HG02943 (cell line): ENCODE measurements around the gene IMP4.

Source experiments
- ATAC-seq: cut with Tn5 transposase; IDR thresholded peaks from one replicate; pipeline ENCODE4 v1.9.1; 2021; ENCODE audit warnings: mild to moderate bottlenecking, low read depth, moderate library complexity; ENCODE audit not compliant: unreplicated experiment

The IMP4 gene

DNA sequence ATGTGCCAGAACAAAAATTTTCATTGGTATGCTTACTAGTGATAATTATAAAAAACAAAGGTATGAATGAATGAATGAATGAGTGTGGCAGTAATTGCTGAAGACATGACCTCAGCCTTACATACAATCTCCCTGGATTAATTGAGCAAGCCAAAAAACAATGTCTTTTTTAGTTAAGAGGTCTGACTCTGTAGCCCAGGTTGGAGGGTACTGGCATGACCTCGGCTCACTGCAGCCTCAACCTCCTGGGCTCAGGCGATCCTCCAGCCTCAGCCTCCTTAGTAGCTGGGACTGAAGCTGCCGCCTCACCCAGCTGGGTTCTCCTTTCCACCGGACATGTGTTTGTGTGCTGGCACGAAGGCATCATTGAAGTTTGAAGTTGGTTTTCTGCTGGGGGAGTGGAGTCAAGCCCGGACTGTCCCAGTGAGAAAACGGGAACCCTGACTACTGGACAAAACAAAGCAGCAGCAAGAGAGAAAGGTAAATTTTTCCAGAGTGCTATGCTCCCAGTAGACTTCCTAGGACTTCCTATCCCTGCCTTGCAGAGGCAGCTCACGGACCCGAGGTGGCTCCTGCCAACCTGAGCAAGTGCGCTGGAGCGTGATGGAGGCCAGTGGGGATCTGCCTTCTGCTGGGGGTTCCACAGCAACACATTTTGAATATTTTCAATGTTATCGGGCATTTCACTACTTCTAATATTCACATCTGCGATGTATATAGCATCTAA lies 6.4 kb upstream of the IMP4 start:
- no peak for ATAC-seq

DNA sequence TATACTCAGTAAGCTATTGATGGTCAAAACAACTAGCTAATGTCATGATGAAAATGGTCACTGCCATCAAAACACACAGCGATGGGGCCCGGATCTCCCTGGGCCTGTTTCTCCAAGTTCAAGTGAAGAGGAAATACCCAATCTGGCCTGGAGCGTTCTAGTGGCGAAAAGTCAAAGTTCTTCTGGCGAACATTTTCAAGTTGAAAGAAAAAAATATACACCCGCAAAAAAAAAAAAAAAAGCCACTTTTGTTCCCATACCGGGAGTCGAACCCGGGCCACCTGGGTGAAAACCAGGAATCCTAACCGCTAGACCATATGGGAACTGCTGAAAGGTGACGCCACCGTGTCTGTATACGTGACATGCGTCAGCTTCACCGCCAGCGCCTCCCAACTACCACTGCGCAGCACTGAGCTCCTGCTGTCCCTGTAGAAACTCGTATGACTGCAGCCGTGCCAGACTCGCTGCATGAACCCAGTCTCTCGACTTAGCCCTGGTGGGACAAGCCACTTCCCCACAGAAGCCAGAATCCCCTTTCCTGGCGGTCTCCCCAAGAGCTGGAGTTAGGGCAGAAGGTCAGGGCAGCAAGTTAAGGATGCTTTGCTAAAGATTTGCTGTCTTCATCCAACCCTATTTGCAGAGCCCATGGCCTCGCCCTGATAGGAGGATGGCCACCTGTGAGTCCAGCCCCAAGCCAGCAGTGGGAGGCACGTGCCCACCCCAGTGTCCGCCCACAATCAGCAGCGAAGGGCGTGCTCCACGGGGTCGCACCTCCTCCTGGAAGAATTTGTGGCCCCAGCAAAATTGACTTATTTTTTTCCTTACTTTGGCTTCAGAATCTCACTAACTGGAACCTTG lies 5.6 kb upstream of the IMP4 start:
- no peak for ATAC-seq

DNA sequence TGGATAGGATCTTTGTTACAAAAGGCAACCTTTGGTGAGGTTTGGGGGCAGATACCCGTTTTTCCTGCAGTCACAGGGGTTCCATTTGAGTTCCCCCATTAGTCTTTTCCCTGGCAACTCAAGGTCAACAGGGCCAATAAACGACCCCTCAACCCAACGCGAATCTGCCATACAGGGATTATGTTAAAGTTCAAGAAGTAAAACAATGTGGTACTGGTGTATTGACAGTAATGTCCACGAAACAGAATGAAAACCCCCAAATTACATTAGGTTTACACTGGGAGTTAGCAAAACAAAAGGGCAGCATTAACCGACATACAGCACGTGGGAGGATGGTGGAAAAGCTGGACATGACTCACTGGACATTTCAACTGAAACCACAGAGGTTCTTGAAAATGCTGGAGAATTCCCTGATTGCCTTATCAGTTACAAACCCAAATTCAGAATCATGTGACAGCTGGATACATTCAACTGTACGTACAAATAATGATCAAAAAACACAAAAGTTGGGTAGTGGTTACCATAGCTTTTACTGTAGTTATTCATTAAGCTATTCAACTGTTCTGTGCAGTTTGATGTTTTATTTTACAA lies 4.9 kb upstream of the IMP4 start:
- ATAC-seq = no peak

DNA sequence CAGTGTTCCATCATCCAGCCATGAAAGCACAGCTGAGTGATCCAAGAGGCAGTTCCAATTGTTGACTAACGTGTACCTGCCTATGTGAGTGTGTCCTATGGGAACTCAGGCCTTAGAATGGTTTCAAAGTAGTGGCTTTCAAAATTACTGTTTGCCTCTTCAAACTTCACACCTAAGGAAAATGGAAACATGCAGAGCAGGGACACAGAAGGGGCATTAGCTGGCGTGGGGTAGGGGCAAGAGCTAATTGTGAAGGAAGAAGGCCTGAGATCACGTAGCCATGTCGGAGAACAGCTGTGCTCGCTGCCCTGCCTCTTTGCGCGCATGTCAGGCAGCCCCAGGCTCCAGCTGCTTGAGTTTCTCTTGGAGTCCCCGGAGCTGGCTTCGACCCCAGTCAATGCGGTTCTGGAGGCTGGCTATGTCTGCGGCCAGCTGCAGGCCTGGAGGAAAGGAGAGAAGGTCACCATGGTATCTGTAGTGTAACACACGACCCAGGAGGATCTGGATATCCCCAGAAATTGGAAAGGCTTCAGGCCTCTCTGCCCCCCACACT lies 3.8 kb upstream of the IMP4 start:
- no peak for ATAC-seq

DNA sequence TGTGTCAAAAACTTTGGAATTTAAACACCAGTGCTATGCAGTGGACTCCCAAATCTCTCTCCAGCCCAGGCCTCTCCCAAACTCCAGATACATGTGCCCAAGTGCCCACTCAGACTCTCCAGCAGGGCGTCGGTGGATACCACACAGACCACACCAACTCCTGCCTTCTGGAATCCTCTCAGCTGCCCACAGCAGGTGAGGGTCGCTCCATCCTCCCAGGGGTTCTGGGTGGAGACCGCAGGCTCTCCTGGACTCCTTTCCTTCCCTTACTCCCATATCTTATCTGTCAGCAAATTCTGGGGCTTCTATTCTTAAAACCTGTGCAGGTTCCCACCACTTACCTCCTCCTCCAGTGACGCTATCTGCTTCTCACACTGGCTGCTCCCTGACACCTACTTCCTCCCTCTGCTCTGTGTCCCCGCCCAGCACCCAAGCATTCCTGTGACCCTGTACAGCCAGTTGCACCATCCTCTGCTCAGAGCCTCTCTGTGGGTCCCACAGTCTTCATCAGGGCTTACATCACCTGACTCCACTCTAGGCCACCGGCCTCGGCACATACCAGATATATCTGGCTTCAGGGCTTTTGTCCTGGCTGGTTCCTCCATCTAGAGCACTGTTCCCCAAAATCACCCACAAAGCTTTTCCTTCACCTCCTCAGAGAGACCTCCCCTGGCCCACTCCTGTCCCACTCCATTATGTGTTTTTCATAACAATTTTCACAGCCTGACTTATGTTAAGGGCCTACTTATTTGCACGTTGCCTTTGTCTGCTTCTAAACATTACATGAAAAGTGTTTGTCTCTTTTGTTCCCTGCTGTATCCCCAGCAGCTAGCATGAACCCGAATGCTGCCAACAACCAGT lies 2.6 kb upstream of the IMP4 start:
- no peak for ATAC-seq

DNA sequence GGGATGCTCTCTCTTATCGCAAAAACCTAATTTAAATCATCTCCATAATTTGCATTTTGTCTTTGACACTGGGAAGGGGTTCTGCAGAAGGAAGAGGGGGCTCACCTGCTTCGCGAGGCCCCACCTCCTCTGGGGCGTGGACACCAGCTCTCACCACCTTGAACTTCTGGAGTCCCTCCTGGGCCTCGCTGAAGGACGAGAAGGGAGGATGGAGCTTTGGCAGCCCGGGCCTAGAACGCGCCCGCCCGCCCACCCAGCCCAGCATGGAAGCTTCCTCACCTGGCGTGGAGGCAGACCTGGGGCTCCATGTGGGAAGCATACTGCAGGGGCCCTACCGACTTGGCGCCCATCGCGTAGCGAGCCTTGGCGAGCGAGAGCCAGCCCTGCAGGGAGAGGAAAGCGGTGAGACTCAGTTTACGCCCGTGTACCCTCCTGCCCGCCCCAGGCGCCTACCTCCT lies 1.1 kb upstream of the IMP4 start:
- ATAC-seq = peak; percentile 2

DNA sequence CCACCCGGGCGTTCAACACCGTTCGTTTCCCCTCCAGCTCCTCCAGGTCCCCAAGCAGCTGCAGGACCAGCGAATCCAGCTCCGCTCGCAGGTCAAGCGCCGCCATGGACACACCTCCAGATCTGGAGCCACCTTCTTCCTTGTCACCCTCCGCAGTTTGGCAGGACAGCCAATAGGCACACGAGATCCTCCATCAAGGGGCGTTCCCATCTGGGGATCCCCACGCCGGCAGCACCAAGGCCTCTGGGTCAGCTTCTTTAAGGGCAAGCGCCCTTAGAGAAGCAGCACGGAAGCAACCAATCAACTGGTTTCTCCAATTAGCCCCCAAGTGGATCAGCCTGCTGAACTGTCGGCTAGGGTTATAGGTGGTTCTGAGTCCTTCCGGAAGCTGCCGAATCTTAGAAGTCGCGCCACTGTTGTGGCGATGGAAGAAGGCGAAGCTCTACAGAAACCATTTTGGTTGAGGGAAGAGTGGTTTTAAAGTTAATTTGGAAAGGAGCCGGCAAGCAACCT lies 621 bp upstream of the IMP4 start:
- ATAC-seq = peak; percentile 78

DNA sequence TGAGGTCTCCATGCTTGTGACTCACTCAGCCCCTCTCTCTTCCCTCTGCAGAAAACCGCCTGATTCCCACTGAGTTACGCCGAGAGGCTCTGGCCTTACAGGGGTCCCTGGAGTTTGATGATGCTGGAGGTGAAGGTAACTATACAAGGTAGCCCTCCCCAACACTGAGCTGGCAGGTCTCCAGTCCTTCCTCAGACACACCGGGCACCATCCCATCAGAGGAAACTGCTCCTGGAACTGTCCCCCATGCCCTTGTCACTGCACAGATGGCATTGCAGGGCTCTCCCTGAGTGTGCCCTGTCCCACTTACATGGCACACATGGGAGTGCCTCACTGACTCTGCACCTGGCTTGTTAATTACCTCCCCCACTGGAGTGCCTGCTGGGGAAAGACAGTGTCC lies 1.9 kb downstream of the IMP4 start:
- no peak for ATAC-seq

DNA sequence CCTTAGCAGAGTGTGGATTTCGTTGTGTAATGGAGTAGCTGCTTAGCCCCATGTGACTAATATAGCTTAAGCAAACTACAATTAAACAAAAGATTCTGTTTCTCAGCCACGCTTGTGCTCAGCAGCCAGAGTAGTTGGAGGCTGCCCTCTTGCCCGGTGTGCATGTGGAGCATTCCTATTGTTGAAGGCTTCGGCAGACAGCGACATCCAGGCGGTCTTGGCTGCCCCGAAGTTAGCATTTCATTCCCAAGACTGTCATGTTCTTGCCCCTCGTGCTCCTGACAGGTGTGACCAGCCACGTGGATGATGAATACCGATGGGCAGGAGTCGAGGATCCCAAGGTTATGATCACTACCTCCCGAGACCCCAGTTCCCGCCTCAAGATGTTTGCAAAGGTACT lies 2.4 kb downstream of the IMP4 start:
- ATAC-seq = no peak

DNA sequence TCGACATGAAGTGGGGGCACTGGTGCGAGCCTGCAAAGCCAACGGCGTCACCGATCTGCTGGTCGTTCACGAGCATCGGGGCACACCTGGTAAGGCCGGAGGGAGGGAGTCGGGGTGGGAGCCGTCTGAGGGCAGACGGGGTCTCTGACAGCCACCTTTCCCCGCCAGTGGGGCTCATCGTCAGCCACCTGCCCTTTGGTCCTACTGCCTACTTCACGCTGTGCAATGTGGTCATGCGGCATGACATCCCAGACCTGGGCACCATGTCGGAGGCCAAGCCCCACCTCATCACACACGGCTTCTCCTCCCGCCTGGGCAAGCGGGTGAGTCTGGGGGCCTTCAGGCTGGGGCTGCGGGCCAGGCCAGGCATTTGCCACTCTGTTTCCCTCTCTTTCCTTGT lies 2.9 kb downstream of the IMP4 start:
- no peak for ATAC-seq

DNA sequence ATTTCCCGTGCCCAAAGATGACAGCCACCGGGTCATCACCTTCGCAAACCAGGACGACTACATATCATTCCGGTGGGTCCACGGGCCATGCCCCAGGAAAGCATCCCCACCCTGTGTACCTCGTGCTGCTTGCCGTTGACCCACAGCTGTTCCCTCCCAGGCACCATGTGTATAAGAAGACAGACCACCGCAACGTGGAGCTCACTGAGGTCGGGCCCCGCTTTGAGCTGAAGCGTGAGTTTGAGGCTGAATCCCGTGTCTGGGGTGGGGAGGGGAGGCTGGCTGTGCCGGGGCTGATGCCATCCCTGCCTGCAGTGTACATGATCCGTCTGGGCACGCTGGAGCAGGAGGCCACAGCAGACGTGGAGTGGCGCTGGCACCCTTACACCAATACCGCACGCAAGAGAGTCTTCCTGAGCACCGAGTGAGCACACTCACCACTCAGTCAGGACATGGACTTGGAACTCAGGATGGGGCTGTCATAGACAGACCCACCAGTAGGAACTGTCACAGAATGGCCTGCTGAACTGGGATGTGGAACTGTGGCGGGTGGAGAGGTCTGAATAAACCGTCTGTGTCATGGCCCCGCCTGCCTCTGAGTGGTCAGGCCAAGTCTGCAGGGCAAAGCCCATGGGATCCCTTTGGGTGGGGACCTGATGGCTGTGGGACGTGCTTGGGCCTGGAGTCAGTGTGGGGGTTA lies 3.5 kb downstream of the IMP4 start:
- ATAC-seq = no peak

DNA sequence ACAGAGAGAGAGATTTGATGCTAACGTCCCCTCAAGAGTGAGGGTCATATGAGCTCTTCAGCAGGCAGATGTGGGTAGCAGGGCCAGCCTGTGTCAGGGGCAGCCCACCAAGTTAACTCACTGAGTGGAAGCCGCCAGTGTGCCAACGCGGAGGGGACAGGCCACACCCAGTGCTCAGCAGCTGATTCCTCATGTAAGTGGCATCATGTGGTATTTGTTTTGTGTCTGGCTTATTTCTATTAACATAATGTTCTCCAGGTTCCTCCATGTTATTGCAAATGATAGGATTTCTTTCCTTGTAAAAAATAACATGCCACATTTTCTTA lies 4.0 kb downstream of the IMP4 start:
- ATAC-seq = no peak

DNA sequence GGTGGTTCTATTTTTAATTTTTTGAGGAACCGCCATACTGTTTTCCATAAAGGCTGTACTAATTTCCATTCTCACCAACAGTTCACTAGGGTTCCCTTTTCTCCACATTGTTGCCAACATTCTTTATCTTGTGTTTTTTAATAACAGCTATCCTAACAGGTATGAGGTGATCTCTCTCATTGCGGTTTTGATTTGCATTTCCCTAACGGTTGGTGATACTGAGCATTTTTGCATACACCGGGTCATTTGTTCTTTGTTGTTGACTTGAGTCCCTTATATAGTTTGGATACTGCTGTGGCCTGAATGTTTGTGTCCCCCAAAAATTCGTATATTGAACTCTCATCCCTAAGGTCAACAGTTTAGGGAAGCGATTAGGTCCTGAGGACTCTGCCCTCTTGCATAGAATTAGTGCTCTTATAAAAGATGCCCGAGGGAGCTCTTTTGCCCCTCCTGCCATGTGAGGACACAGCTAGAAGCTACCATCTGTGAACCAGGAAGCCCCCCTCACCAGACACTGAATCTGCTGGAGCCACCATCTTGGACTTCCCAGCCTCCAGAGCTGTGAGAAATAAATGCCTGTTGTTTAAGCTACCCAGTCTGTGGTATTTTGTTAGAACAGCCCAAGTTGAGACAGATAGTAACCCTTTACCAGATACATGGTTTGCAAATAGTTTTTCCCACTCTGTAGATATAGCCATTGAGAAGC lies 4.7 kb downstream of the IMP4 start:
- no peak for ATAC-seq

DNA sequence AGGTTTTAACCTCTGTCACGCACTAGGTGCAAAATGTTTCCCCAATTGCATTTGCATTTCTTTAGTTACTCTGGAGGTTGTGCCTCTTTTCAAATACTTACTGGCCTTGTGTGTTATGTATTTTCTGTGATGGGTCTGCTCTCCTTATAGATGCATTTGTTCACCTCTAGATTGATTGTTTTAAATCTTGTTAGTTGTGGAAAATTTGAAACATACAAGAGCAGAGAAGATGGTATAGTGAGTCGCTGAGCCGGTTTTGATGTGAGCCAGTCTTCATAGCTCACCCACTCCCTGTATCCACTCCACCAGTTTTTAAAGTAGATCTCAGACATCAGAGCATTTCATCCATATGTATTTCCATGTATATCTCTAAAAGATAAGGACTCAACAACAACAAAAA lies 6.5 kb downstream of the IMP4 start:
- ATAC-seq = no peak

DNA sequence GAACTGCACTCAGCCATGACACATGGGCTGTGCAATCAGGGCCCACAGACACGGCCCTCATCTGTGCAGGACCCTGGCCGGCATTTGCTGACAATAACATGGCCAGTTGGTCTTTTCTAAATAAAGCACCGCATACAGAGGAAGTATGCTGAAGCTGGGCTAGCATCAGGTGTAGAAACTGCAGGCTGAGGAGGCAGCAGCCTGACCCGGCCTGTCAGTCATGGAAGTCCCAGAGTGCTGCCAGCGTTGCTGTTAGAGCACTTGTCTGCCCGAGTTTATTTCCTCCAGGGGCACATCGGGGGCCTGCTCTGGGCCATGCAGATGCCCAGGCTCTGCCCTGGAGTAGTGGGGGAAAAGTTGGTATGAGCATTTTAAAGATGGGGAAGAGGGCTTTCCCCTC lies 9.0 kb downstream of the IMP4 start:
- no peak for ATAC-seq

DNA sequence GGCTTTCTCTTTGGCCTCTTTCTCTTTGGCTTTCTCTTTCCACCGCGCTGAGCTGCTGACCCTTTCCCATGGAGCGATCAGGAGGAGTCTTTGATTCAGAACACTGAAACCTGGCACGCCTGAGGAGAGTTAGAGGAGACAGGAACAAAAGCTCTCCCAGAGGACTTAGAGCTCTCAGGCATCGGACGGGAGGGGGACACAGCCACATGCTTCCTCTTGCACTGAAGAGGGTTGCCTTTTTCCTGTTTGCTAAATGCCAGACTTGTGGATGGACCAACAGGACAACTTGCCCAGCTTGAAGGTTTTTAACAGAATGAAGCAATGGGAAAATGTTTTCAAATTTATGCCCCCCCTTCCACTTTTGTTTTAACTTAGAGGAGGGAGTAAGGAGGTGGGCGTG lies 9.5 kb downstream of the IMP4 start:
- ATAC-seq = no peak

DNA sequence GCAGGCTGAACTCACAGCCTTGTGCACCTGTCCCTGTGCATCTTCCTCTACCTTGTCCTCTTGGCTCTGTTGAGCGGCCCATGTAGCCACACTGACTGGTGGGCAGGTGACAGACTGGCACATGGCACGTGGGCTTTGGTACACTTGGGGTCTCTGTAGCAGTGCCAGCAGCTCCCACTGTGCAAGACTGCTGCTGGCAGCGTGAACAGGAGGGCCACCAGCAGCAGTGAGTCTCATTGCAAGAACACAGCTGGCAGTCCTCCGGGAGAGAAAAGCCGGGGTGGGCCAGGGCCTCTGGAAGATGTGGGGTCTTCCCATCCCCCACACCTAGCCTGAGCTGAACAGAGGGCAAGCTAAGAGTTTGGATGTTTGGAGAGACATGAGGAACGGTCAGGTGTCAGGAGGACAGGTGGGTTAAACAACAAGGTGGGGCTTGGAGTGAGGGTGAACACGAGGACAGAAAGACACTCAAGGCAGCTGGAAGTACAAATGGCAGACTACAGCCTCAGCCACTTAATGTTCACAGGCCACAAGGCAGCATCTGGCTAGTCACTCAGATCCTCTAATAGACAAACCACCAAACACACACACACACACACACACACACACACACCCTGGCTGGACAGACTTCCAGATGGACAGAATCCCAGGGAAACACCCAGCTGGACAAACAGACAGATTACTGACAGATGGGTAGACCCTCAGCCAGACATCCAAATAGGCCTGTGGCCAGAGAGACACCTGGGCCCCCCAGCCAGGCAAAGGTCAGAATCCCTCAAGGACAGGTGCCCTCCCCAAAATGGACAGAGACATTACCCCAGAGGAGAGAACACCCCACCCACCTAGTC lies 10.8 kb downstream of the IMP4 start:
- ATAC-seq = no peak

DNA sequence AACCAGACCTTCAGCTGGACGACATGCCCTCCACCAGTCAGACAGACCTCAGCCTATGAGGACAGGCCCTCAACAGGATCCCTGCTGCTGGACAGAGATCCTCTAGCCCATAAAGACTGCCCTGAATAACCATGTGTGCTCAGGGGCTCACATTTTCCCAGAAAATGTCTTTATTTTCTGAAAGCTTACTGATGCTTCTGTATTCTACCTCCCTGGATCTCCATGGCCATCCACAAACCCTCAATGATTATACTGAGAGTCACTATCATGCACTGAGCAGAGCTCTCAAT lies 11.4 kb downstream of the IMP4 start:
- no peak for ATAC-seq
